ENCODE measurements around the gene TREML2. TPM values are rescaled to one million over a fixed set of nuclear protein-coding genes. Genes with fewer than 3 reads are reported as not detected.

Gene TREML2
- polyA plus RNA-seq, 1 donor (not counting 4 experiments of a cell fraction or from before 2014, with no cell fraction given): 0.03 TPM

DNA sequence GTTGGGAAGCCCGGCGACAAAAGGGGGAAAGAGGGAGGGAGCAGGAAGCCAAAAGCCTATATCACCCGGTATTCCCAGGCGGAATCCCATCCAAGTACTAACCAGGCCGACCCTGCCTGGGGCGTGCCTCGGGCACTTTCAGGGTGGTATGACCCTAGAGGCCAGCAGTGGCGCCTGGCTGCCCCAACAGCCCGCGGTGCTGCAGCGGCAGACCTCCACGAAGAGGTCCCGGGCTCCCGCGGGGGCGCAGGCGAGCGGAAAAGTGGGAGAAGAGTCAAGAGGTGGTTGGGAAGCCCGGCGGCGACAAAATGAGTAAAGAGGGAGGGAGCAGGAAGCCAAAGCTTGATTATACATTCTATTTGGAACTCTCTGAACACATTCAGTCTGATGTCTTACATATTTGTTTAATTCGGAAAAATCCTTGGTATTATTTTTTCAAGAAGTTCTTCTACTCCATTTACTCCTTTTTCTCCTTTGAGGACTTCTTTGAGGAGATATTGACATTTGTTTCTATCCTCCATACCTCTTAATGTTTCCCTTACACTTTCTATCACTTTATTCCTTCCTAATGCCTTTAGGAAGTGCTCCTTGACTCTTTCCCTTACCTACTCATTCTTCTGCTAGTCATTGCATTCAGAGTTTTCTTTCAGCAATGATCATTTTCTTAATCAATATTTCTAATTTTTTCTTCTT is 38.7 kb upstream of the TREML2 start:
- Histone ChIP-seq H3K9me1 (ENCODE audit: control insufficient read depth, extremely low read depth, insufficient read depth, low read length) (no peaks in the 10 kb centered on the region), H3K79me2 (ENCODE audit: control insufficient read depth, insufficient read depth, low read length) (no peaks in the 10 kb centered on the region), H4K20me1 (ENCODE audit: control insufficient read depth, extremely low read depth, insufficient read depth, low read length) (no peaks in the 10 kb centered on the region), H3K4me2 (ENCODE audit: control insufficient read depth, extremely low read depth, insufficient read depth, low read depth, low read length) (no peak overlapping the region), H3K9me3 (ENCODE audit: control insufficient read depth, low read depth, low read length) (no peaks in the 10 kb centered on the region), H3K4me1 (ENCODE audit: control insufficient read depth, extremely low read depth, insufficient read depth, low read length) (no peaks in the 10 kb centered on the region), H3K27ac (ENCODE audit: control insufficient read depth, insufficient read depth, low read length) (no peak overlapping the region), H2AFZ (ENCODE audit: control insufficient read depth, low read length) (no peak overlapping the region), H3K9ac (ENCODE audit: control insufficient read depth, extremely low read depth, insufficient read depth, low read length) (no peak overlapping the region), H3K27me3 (ENCODE audit: control insufficient read depth, extremely low read depth, insufficient read depth, low read length) (peaks cover 42% of the 10 kb centered on the region), H3K36me3 (ENCODE audit: control insufficient read depth in 2 of 2, extremely low read depth in 1 of 2, insufficient read depth in 2 of 2, low read length in 2 of 2) (no peaks in the 10 kb centered on the region), H3K4me3 (ENCODE audit: control insufficient read depth in 2 of 3, extremely low read depth in 1 of 3, insufficient read depth in 2 of 3, low read depth in 1 of 3, low read length in 3 of 3) (no peak overlapping the region)
- dilution Hi-C loops (cut with MboI; ENCODE audit: extremely low pct_ligation_motif_present, low sequenced_read_pairs): no loop called here
- TF ChIP-seq, protein P1, sequence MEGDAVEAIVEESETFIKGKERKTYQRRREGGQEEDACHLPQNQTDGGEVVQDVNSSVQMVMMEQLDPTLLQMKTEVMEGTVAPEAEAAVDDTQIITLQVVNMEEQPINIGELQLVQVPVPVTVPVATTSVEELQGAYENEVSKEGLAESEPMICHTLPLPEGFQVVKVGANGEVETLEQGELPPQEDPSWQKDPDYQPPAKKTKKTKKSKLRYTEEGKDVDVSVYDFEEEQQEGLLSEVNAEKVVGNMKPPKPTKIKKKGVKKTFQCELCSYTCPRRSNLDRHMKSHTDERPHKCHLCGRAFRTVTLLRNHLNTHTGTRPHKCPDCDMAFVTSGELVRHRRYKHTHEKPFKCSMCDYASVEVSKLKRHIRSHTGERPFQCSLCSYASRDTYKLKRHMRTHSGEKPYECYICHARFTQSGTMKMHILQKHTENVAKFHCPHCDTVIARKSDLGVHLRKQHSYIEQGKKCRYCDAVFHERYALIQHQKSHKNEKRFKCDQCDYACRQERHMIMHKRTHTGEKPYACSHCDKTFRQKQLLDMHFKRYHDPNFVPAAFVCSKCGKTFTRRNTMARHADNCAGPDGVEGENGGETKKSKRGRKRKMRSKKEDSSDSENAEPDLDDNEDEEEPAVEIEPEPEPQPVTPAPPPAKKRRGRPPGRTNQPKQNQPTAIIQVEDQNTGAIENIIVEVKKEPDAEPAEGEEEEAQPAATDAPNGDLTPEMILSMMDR (optimal IDR thresholded peaks at IDR 0.05 in 1 of 3, IDR thresholded peaks at IDR 0.05 in 1 of 3, conservative IDR thresholded peaks at IDR 0.05 in 1 of 3; ENCODE audit: extremely low read depth in 1 of 3, insufficient read depth in 2 of 3, low read length in 3 of 3): no peak
- TF ChIP-seq EZH2 (IDR thresholded peaks at IDR 0.05; ENCODE audit: low read length): peak; percentile 89
- no peak for FAIRE-seq
- no peak for DNase-seq (ENCODE audit: low read depth, low spot score)

DNA sequence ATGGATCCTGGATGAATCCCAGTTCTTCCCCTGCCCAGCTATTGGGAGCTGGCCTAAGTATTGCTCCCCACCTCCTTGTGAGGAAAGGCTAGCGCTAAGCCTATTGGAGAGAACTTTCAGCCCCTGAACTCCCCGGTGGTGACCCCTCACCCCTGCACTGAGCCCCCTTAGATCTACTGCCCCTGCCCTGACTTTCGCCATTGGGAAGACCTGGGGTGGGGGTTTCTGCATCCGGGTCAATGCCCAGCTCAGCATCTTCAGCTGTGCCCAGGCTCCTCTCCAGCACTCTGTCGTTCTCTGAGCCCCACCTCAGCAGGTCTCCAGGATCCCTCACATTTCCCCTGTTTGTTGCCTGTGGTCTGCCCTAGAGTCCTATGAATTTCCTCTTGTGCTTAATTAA is 36.2 kb upstream of the TREML2 start:
- Histone ChIP-seq H3K4me2 (ENCODE audit: control insufficient read depth, extremely low read depth, insufficient read depth, low read depth, low read length) (no peak overlapping the region), H3K27me3 (ENCODE audit: control insufficient read depth, extremely low read depth, insufficient read depth, low read length) (peaks cover 33% of the 10 kb centered on the region), H3K4me1 (ENCODE audit: control insufficient read depth, extremely low read depth, insufficient read depth, low read length) (no peaks in the 10 kb centered on the region), H3K27ac (ENCODE audit: control insufficient read depth, insufficient read depth, low read length) (no peak overlapping the region), H3K9me1 (ENCODE audit: control insufficient read depth, extremely low read depth, insufficient read depth, low read length) (no peaks in the 10 kb centered on the region), H3K9me3 (ENCODE audit: control insufficient read depth, low read depth, low read length) (no peaks in the 10 kb centered on the region), H4K20me1 (ENCODE audit: control insufficient read depth, extremely low read depth, insufficient read depth, low read length) (no peaks in the 10 kb centered on the region), H3K4me3 (ENCODE audit: control insufficient read depth in 2 of 3, extremely low read depth in 1 of 3, insufficient read depth in 2 of 3, low read depth in 1 of 3, low read length in 3 of 3) (no peak overlapping the region), H3K79me2 (ENCODE audit: control insufficient read depth, insufficient read depth, low read length) (no peaks in the 10 kb centered on the region), H3K9ac (ENCODE audit: control insufficient read depth, extremely low read depth, insufficient read depth, low read length) (no peak overlapping the region), H2AFZ (ENCODE audit: control insufficient read depth, low read length) (no peak overlapping the region), H3K36me3 (ENCODE audit: control insufficient read depth in 2 of 2, extremely low read depth in 1 of 2, insufficient read depth in 2 of 2, low read length in 2 of 2) (no peaks in the 10 kb centered on the region)
- DNase-seq (ENCODE audit: low read depth, low spot score): no peak
- dilution Hi-C loops (cut with MboI; ENCODE audit: extremely low pct_ligation_motif_present, low sequenced_read_pairs): no loop called here
- TF ChIP-seq, protein P1 (optimal IDR thresholded peaks at IDR 0.05 in 1 of 3, IDR thresholded peaks at IDR 0.05 in 1 of 3, conservative IDR thresholded peaks at IDR 0.05 in 1 of 3; ENCODE audit: extremely low read depth in 1 of 3, insufficient read depth in 2 of 3, low read length in 3 of 3): no peak
- TF ChIP-seq EZH2 (IDR thresholded peaks at IDR 0.05; ENCODE audit: low read length): no peak
- no peak for FAIRE-seq
